ENCODE data around the gene DAB2.

DAB2 gene

DNA sequence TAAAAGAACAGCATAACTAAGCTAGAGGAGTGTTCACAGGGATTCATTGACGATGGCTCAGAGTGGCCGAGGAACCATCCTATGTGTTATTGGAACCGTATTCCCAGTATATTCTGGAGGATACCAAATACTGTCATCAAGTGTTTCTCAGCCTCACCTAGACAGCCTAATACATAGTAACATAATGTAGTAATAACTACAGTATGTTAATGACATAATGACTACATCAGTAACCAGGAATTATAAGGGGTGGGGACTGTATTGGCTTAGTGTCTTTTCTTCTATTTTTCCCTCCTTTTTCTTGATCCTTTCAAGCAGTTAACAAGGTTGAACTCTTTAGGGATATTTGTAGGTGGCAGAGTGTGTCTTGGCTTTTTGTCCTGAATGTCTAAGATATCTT is 33.8 kb downstream of the DAB2 start:
- no peak for DNase-seq (ENCODE audit: low read depth in 1 of 2, low spot score in 1 of 2)

DNA sequence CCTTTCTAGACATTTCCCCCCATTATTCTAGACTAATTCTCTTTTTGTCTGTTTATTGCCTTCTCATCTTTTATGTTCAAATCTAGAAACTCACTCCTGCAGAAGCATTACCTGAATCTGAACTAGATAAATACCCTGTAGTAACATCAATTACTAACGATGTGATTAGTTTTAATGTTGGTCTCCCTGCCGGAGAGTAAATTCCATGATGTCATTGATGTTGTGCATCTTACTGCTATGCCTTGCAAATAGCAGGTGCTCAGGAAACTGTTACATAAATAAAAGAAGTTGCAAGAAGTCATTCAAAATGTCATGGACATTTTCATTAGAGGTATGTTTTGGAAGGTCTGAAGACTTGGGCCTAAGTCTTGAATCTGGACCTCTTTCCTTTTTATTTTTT is 37.5 kb downstream of the DAB2 start:
- no peak for DNase-seq (ENCODE audit: low read depth in 1 of 2, low spot score in 1 of 2)

- DNase-seq (ENCODE audit: low read depth in 1 of 2, low spot score in 1 of 2), result no peak
Observed at GRCh38 chr5:39384271-39384670, 40.5 kb downstream of the DAB2 start.

DNA sequence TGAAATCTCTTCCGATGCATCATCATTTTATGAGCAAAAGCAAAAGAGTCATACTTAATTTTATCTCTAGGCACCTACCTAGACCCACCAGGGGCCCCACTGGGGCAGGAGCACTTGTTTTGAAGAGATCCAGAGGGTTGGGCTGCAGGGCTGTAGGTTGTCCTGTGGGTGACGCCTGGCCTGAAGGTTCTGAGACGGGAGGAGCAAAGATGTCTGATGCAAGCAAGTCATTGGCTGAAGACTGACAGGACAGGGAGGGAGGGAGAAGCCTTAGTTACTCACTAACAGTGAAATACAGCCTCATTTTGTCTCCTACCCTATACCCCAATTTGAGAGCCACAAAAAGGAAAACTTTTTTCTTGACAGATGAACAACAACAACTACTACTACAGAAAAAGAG is 43.4 kb downstream of the DAB2 start:
- no peak for DNase-seq (ENCODE audit: low read depth in 1 of 2, low spot score in 1 of 2)

GRCh38 chr5:39379693-39380092 is 45.1 kb downstream of the DAB2 start:
- DNase-seq (ENCODE audit: low read depth in 1 of 2, low spot score in 1 of 2), result no peak

- no peak for DNase-seq (ENCODE audit: low read depth in 1 of 2, low spot score in 1 of 2)
Observed at GRCh38 chr5:39377613-39378012, 47.2 kb downstream of the DAB2 start.

DNA sequence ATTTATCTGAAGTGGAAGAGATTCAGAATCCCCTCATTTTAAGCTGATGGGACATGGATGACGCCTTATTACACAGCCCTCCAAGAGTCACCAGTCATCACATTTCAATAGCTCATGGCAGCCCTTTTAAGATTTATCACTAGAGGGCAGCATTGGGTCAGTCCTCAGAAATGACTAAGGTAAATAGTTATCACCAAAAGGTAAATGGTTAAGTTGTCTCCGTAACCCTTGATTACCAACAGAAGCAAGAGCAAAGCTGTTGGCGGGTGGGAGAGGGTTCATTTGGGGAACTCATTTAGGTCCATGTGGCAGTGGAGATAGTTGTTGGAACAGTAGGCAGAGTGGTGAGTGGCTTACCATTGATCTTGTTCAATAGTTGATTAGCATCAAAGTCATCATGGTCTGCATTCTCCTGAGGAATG is 48.5 kb downstream of the DAB2 start:
- DNase-seq (ENCODE audit: low read depth in 1 of 2, low spot score in 1 of 2), result no peak

DNA sequence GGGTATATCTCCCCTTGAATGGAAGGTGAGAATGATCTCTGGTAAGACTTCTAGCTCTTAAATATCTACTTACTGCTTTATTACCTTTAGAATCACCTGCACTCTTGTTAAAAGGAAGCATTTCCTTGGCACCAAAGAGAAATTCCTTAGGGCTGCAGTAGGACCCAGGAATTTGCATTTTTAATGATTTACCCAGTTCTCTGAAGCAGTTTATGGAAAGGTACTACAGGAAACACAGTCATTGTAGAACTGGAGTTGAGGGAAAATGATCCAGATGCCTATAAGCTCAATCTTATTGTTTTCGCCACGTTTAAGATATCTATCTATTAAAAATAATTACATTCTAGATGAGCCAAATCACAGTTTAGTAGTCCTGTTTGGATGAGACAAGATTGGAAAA is 51.0 kb downstream of the DAB2 start:
- DNase-seq (ENCODE audit: low read depth in 1 of 2, low spot score in 1 of 2), result no peak

DNA sequence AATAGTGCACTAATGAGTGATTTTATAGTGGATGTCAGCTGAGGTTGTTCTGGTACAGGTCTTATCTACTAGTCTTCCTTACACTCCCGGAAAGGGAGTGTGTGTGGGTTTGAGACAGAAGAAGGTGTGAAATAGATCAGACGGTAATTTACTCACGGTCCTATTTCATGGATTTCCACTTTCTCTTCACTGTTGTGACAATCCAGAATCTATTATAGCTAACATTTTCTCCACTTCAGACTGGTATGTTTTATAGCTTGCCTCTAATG is 53.5 kb downstream of the DAB2 start:
- no peak for DNase-seq (ENCODE audit: low read depth in 1 of 2, low spot score in 1 of 2)

DNA sequence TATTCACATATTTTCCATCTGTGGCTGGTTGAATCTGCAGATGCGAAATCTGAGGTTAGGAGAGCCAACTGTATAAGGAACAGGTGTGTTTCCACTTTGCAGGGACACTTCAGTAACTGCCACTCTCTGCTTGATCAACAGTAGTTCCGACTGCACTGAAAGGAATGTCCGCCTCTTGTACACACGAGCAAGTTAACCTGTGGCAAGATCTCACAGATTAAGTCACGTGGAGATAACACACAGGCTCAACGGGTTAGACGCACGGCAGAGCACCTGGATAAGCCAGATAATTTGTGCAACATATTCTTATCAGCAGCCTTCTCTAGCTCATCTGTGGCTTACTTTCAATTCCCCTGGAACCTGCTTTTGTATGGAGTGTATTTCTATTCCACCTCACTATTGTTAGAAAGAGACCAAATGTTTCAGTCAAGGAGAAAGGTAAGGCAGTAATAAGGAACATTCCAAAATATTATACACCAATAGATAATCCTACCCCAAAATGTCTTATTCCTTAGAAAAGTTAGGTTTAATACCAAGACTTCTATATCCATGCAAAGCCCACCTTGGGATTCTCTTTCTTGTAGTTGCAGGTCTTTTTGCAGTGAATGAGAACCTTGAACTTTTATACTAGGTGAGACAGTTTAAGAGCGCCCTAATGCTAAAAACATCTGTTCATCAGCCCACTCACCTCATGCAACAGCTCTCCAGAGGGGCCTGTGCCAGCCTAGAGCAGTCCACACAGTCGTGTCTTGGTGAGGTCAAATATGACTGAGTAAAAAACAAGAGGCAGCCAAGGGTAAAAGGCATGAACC is 54.0 kb downstream of the DAB2 start:
- no peak for DNase-seq (ENCODE audit: low read depth in 1 of 2, low spot score in 1 of 2)

GRCh38 chr5:39369123-39369815 is 55.5 kb downstream of the DAB2 start:
- DNase-seq (ENCODE audit: low read depth in 1 of 2, low spot score in 1 of 2), result no peak

GRCh38 chr5:39368116-39368515 is 56.7 kb downstream of the DAB2 start:
- no peak for DNase-seq (ENCODE audit: low read depth in 1 of 2, low spot score in 1 of 2)

DNA sequence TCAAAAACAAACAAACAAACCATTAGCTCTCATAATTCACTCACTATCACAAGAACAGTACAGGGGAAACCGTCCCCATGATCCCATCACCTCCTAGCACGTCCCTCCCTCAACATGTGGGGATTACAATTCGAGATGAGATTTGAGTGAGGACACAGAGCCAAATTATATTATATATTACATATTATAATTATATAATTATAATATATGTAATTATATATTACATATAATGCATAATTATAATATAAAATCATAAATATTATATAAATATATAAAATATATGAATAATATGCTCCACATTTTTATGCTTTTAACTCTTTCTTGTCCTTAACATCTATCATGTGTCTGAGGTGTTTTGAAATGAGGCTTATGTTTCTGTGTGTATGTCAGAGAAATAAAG is 57.1 kb downstream of the DAB2 start:
- no peak for DNase-seq (ENCODE audit: low read depth in 1 of 2, low spot score in 1 of 2)

- DNase-seq (ENCODE audit: low read depth in 1 of 2, low spot score in 1 of 2), result no peak
Observed at GRCh38 chr5:39364367-39364766, 60.4 kb downstream of the DAB2 start, which contains the start of gene C9. Gene C9 (minus strand): TSS chr5:39364495. CDS start chr5:39364464, 31 bp downstream.

DNA sequence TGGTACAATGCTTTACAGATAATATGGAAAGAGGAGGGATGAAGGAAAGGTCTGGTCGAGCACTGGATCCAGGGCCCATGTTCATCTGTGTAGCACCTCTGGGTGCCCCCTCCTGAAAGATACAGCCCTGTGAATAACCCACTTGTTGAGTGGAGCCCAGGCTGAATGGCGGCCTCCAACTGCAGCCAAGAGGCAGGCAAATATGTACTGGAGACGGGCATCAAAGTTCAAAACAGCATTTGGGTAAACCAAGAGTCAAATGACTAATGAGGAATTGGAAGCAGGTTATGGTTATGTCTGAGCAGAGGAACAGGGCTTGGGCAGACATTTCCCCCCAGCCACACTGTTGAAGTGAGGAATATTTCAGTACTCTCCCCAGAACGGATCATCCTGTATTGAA is 61.6 kb downstream of the DAB2 start:
- DNase-seq (ENCODE audit: low read depth in 1 of 2, low spot score in 1 of 2), result no peak

- no peak for DNase-seq (ENCODE audit: low read depth in 1 of 2, low spot score in 1 of 2)
Observed at GRCh38 chr5:39362646-39363045, 62.1 kb downstream of the DAB2 start.

- no peak for DNase-seq (ENCODE audit: low read depth in 1 of 2, low spot score in 1 of 2)
Observed at GRCh38 chr5:39361306-39361705, 63.5 kb downstream of the DAB2 start.

DNA sequence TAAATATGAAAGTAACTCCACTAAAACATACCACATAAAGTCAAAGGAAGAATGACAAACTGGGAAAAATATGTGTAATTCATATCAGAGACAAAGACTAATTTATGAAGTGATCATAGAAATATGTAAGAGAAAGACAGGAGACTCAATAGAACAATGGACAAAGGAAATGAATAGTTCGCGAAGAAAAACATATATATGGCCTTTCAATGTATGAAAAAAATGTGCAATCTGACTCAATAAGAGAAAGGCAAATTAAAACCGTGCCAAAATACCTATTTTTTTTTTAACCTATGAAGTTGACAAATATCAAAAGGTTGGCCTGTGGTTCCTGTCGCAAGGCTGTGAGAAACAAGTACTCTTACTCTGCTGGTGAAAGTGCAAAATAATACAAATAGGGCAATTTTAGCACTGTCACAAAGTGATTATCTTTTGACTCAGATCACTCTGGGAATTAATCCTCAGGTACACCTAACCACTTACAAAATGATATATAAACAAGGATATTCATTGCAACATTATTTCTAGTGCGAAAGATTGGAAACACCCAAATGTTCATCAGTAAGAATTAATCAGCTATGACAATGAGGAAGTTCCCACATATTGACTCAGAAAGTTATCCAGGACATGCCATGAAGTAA is 64.2 kb downstream of the DAB2 start:
- no peak for DNase-seq (ENCODE audit: low read depth in 1 of 2, low spot score in 1 of 2)

DNA sequence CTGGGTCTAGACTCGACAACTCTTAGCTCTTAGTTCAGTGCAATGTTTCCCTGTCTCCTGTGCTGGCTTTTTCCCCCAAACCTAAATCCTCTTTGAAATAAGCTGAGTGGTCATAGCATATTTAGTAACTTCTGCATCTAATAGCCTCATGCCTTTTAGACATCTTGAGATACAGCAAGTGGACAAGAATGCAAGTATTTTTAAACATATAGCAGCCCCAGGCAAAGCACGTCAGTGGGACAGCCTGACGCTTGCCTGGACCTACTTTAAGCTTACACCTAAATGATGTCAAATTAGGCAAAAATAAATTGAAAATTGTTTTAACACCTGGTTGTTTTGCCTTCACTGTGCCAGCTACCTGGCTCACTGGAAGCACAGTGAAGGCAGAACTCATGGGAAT is 68.5 kb downstream of the DAB2 start:
- DNase-seq (ENCODE audit: low read depth in 1 of 2, low spot score in 1 of 2), result no peak

- DNase-seq (ENCODE audit: low read depth in 1 of 2, low spot score in 1 of 2), result no peak
Observed at GRCh38 chr5:39355324-39355723, 69.5 kb downstream of the DAB2 start.

DNA sequence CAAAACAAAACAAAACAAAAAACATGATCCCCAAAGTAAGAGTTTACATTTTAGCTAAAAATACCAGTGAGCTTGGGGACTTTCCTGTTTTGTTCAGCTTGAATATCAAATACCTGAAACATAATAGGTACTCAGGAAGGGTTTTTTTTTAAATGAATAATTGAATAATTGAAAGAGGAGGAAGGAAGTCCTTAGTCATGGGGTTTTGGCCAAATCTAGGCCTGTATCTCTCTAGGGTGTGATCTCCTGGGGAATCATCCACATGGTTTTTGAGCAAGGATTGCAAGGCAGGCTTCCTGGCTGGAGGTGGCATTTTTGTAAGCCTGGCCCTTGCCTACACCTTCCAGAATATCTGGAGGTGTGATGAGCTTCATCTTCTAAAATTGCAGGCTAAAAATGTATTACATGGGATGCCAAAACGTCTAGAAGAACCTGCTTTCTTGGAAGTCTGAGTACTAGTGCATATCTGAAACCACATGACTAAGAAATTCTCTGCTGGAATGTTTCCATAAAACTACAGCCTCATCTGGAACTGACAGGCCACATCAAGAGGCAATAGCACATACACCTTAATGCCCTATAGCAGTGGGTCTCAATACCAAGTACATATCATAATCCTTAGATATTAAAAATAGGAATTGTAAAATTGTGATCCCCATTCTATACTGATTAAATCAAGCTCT is 70.9 kb downstream of the DAB2 start:
- DNase-seq (ENCODE audit: low read depth in 1 of 2, low spot score in 1 of 2), result no peak

DNA sequence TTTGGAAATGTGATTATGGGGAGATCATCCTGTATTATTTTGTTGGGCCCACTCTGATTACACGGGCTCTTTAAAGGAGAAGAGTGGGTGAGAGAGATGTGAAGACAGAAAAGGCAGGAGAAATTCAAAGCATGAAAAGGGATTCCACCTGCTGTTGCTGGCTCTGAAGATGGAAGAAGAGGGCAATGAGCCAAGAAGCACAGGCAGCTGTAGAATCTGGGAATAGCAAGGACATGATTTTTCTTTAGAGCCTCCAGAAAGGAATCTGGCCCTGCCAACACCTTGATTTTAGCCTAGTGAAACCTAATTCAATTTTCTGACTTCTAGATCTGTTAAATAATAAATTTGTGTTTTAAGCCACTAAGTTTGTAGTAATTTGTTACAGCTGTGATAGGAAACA is 71.8 kb downstream of the DAB2 start:
- DNase-seq (ENCODE audit: low read depth in 1 of 2, low spot score in 1 of 2), result no peak

All from stimulated activated CD4-positive, alpha-beta T cell treated with anti-CD3 and anti-CD28 coated beads, Interleukin-15, amount 100 ng/mL, for 1 hour (primary cell).